CD1c-positive myeloid dendritic cell (primary cell): Measurements from ENCODE around the gene PRDM16.

Experiments
- DNase-seq: peaks from one replicate; pipeline ENCODE4 v3.0.0-alpha.2; 2016; ENCODE audit errors: extremely low spot score

Gene PRDM16

GRCh38 chr1:3339856-3340255, 270.9 kb downstream of the PRDM16 start:
- DNase-seq = no peak

- no peak for DNase-seq
Observed at GRCh38 chr1:3340548-3341235, 271.7 kb downstream of the PRDM16 start.

GRCh38 chr1:3341236-3341994, 272.4 kb downstream of the PRDM16 start:
- DNase-seq = no peak

- DNase-seq = no peak
Observed at GRCh38 chr1:3342960-3343359, 274.0 kb downstream of the PRDM16 start.

GRCh38 chr1:3344395-3344794, 275.4 kb downstream of the PRDM16 start:
- DNase-seq = no peak

- no peak for DNase-seq
Observed at GRCh38 chr1:3345792-3346191, 276.8 kb downstream of the PRDM16 start.

GRCh38 chr1:3346478-3346877, 277.5 kb downstream of the PRDM16 start:
- DNase-seq = no peak

- DNase-seq = no peak
Observed at GRCh38 chr1:3347257-3348020, 278.4 kb downstream of the PRDM16 start.

- DNase-seq = no peak
Observed at GRCh38 chr1:3348196-3348865, 279.3 kb downstream of the PRDM16 start.

GRCh38 chr1:3349161-3349967, 280.4 kb downstream of the PRDM16 start:
- DNase-seq = no peak

GRCh38 chr1:3349968-3350299, 280.9 kb downstream of the PRDM16 start:
- no peak for DNase-seq

- DNase-seq = no peak
Observed at GRCh38 chr1:3350506-3351261, 281.7 kb downstream of the PRDM16 start.

- DNase-seq = no peak
Observed at GRCh38 chr1:3351449-3352298, 282.7 kb downstream of the PRDM16 start.

- DNase-seq = no peak
Observed at GRCh38 chr1:3352299-3352951, 283.4 kb downstream of the PRDM16 start.

GRCh38 chr1:3352952-3353331, 283.9 kb downstream of the PRDM16 start:
- no peak for DNase-seq

- DNase-seq = no peak
Observed at GRCh38 chr1:3353876-3354275, 284.9 kb downstream of the PRDM16 start.

- DNase-seq = no peak
Observed at GRCh38 chr1:3355089-3355488, 286.1 kb downstream of the PRDM16 start.

GRCh38 chr1:3355894-3356826, 287.2 kb downstream of the PRDM16 start:
- DNase-seq = no peak
